ENCODE measurements around the gene TMEM94. TPM values are rescaled to one million over a fixed set of nuclear protein-coding genes. Genes with fewer than 3 reads are reported as not detected.

Gene TMEM94
- total and polyA plus RNA-seq, 2 of the 8 experiments (the other 6 are each of a cell fraction or from before 2014, with no cell fraction given) = 54.8 to 69.9 TPM

- CTCF ChIA-PET (ENCODE audit: partially characterized antibody) = interaction anchor here (0.6 to 1.3 kb wide), 4 partner anchors 36 to 331 kb away, joined by 3 read pairs; partner anchors contain the start of gene SMIM5
- TF ChIP-seq SAP30 (IDR thresholded peaks at IDR 0.05; ENCODE audit: insufficient read depth, insufficient replicate concordance, low read length) (no peak), SP2 (IDR thresholded peaks at IDR 0.05; ENCODE audit: low read length) (no peak), HDAC2 (IDR thresholded peaks at IDR 0.05; ENCODE audit: borderline replicate concordance in 1 of 2, low read depth in 2 of 2, low read length in 2 of 2) (no peak), SRF (IDR thresholded peaks at IDR 0.05; ENCODE audit: low read depth, low read length) (no peak), TAF1 (IDR thresholded peaks at IDR 0.05; ENCODE audit: low read depth, low read length) (no peak), ATF3 (IDR thresholded peaks at IDR 0.05; ENCODE audit: insufficient read depth, low read depth, low read length) (no peak), NANOG (IDR thresholded peaks at IDR 0.05; ENCODE audit: insufficient read depth, low read depth, low read length, poor library complexity, severe bottlenecking) (no peak), RFX5 (IDR thresholded peaks at IDR 0.05; ENCODE audit: borderline replicate concordance, low read depth, low read length) (no peak), CTBP2 (IDR thresholded peaks at IDR 0.05; ENCODE audit: borderline replicate concordance, insufficient read depth, insufficient read length, low read length) (no peak), TEAD4 (IDR thresholded peaks at IDR 0.05; ENCODE audit: low read depth, low read length) (no peak), CBX5 (IDR thresholded peaks at IDR 0.05; ENCODE audit: low read depth, low read length) (no peak), TBP (IDR thresholded peaks at IDR 0.05; ENCODE audit: low read depth, low read length) (no peak)
Measured at GRCh38 chr17:75440738-75441448, 15.5 kb upstream of the TMEM94 start.

More at GRCh38 chr17:75440738-75441448, 15.5 kb upstream of the TMEM94 start:
- Histone ChIP-seq H3K36me3 (ENCODE audit: control insufficient read depth in 2 of 4, insufficient read depth in 4 of 4, low read length in 3 of 4) (no peaks in the 10 kb centered on the region), H3K9ac (replicated peaks in 1 of 4; ENCODE audit: extremely low read depth in 1 of 4, low read depth in 3 of 4, low read length in 3 of 4) (no peak overlapping the region; a peak in 1 of 7 replicates), H3K4me2 (ENCODE audit: insufficient read depth in 1 of 2, low read depth in 2 of 2, low read length in 2 of 2) (no peak overlapping the region), H4K8ac (ENCODE audit: extremely low read depth, insufficient read depth, low read length) (no peak overlapping the region), H2BK12ac (ENCODE audit: low read depth, low read length) (no peak overlapping the region), H4K20me1 (replicated peaks in 1 of 2; ENCODE audit: control insufficient read depth in 1 of 2, insufficient read depth in 2 of 2, low read length in 2 of 2) (no peaks in the 10 kb centered on the region), H3K4me3 (ENCODE audit: extremely low read depth in 1 of 4, insufficient read depth in 2 of 4, low read depth in 3 of 4, low read length in 4 of 4) (no peak overlapping the region), H3K23me2 (ENCODE audit: low read depth, low read length) (no peaks in the 10 kb centered on the region), H3K27ac (ENCODE audit: low read depth, low read length) (no peak overlapping the region), H3K4ac (replicated peaks; ENCODE audit: insufficient read length, low read depth, low read length) (no peak overlapping the region), H2BK120ac (replicated peaks; ENCODE audit: low read depth, low read length) (no peak overlapping the region), H2BK5ac (ENCODE audit: low read depth, low read length) (no peak overlapping the region), H2AK5ac (ENCODE audit: low read depth, low read length) (no peak overlapping the region), H3K79me2 (ENCODE audit: control insufficient read depth in 1 of 2, insufficient read depth in 2 of 2, low read length in 2 of 2) (no peaks in the 10 kb centered on the region), H3K14ac (ENCODE audit: insufficient read length) (no peak overlapping the region), H2AFZ (ENCODE audit: low read length) (no peak overlapping the region), H3K79me1 (ENCODE audit: low read depth, low read length) (no peaks in the 10 kb centered on the region), H2BK20ac (ENCODE audit: low read length) (no peak overlapping the region), H2BK15ac (ENCODE audit: low read length) (no peak overlapping the region), H3K23ac (ENCODE audit: insufficient read length) (no peak overlapping the region), H4K5ac (ENCODE audit: insufficient read length, low read depth, low read length) (no peak overlapping the region), H3K56ac (replicated peaks; ENCODE audit: insufficient read length, low read depth, low read length) (no peak overlapping the region), H3K9me3 (ENCODE audit: insufficient read depth in 2 of 2, low read depth in 1 of 2, low read length in 1 of 2) (no peaks in the 10 kb centered on the region), H3K18ac (ENCODE audit: extremely low read depth, low read length) (no peak overlapping the region), H3K4me1 (replicated peaks in 1 of 4; ENCODE audit: control insufficient read depth in 3 of 4, insufficient read depth in 4 of 4, low read length in 3 of 4) (no peaks in the 10 kb centered on the region), H4K91ac (replicated peaks; ENCODE audit: insufficient read length, low read length) (no peak overlapping the region), H3K27me3 (replicated peaks in 1 of 4; ENCODE audit: control insufficient read depth in 3 of 4, extremely low read depth in 1 of 4, insufficient read depth in 3 of 4, low read length in 3 of 4) (no peaks in the 10 kb centered on the region)
- DNase-seq (ENCODE audit: low read depth in 1 of 2, low spot score in 2 of 2) (no peak), FAIRE-seq (no peak)
- 82% methylated on average over 10 of the region's 10 CpGs; no CpG with 5 or more reads in 1 of the 2 experiments for WGBS, 2 experiments (ENCODE audit: extremely low coverage in 1 of 2, insufficient coverage in 1 of 2, insufficient read length in 1 of 2, insufficient replicate concordance in 2 of 2, low coverage in 1 of 2, low lambda C conversion rate in 2 of 2, missing lambda C conversion rate in 1 of 2)
- POLR2A ChIA-PET (ENCODE audit: partially characterized antibody) = interaction anchor here (0.7 kb wide), 1 partner anchor 13 kb away, joined by 3 read pairs; no protein-coding TSS in a partner anchor

Data from H1 (cell line).